Neuronal stem cell (in vitro differentiated cells): ENCODE results near the gene EXT2.

Experiments
- DNase-seq: peaks from one replicate; pipeline ENCODE4 v3.0.0-alpha.2; 2013; ENCODE audit warnings: low spot score
- H2AFZ ChIP-seq: one replicate; pipeline ENCODE4 v1.6.1; 2013; ENCODE audit warnings: mild to moderate bottlenecking, low read length, inconsistent platforms
- H2AK5ac ChIP-seq: 2 replicates; pipeline ENCODE4 v1.6.1; 2013; ENCODE audit warnings: low read depth, mild to moderate bottlenecking, inconsistent platforms, low read length, moderate library complexity, mixed read lengths
- H2BK120ac ChIP-seq: 2 replicates; pipeline ENCODE4 v1.6.1; 2013; ENCODE audit warnings: low read depth, mild to moderate bottlenecking, inconsistent platforms, low read length, moderate library complexity, mixed read lengths
- H2BK12ac ChIP-seq: one replicate; pipeline ENCODE4 v1.6.1; 2013; ENCODE audit warnings: low read length, inconsistent platforms
- H2BK15ac ChIP-seq: 2 replicates; pipeline ENCODE4 v1.6.1; 2013; ENCODE audit warnings: mild to moderate bottlenecking, low read length, inconsistent platforms, mixed read lengths
- H2BK5ac ChIP-seq: one replicate; pipeline ENCODE4 v1.6.1; 2013; ENCODE audit warnings: inconsistent platforms, mild to moderate bottlenecking, low read length, moderate library complexity
- H3K14ac ChIP-seq: one replicate; pipeline ENCODE4 v1.6.1; 2013; ENCODE audit warnings: low read length, inconsistent platforms
- H3K18ac ChIP-seq: 2 replicates; pipeline ENCODE4 v1.6.1; 2013; ENCODE audit warnings: low read length, inconsistent platforms
- H3K23ac ChIP-seq: 2 replicates; pipeline ENCODE4 v1.6.1; 2013; ENCODE audit warnings: low read depth, mild to moderate bottlenecking, mixed read lengths, low read length, inconsistent platforms; ENCODE audit not compliant: poor library complexity
- H3K27ac ChIP-seq: replicated peaks from 3 replicates; pipeline ENCODE4 v1.5.1; 2013; ENCODE audit warnings: low read length, inconsistent platforms
- H3K27me3 ChIP-seq, 3 experiments: 2 replicates each; pipeline ENCODE4 v1.6.1; 2013; ENCODE audit warnings: low read length in 3 of 3, mild to moderate bottlenecking in 2 of 3, inconsistent platforms in 1 of 3, low read depth in 1 of 3, mixed read lengths in 1 of 3, moderate library complexity in 1 of 3; ENCODE audit not compliant: control insufficient read depth in 3 of 3, insufficient read depth in 3 of 3
- H3K36me3 ChIP-seq, 2 donors: replicated peaks in 1 of 2; 2 replicates each; pipeline ENCODE4 v1.6.1; 2013; ENCODE audit warnings: low read length in 2 of 2; ENCODE audit not compliant: control insufficient read depth in 2 of 2, insufficient read depth in 2 of 2
- H3K4ac ChIP-seq: 2 replicates; pipeline ENCODE4 v1.6.1; 2013; ENCODE audit warnings: inconsistent platforms, mild to moderate bottlenecking, low read length, moderate library complexity
- H3K4me1 ChIP-seq, 2 donors: 1 replicate in 1 of 2; 2 replicates in 1 of 2; pipeline ENCODE4 v1.6.1; 2013; ENCODE audit warnings: low read length in 2 of 2, low read depth in 1 of 2; ENCODE audit not compliant: control insufficient read depth in 2 of 2, insufficient read depth in 1 of 2
- H3K4me2 ChIP-seq: one replicate; pipeline ENCODE4 v1.6.1; 2013; ENCODE audit warnings: mild to moderate bottlenecking, low read length, inconsistent platforms; ENCODE audit not compliant: insufficient read depth, poor library complexity, severe bottlenecking
- H3K4me3 ChIP-seq, 2 donors: 2 replicates each; pipeline ENCODE4 v1.5.1; 2013; ENCODE audit warnings: low read length in 2 of 2, mild to moderate bottlenecking in 2 of 2, inconsistent platforms in 1 of 2, moderate library complexity in 1 of 2
- H3K79me1 ChIP-seq: one replicate; pipeline ENCODE4 v1.6.1; 2013; ENCODE audit warnings: low read depth, mild to moderate bottlenecking, inconsistent platforms, low read length, moderate library complexity
- H3K9ac ChIP-seq: one replicate; pipeline ENCODE4 v1.6.1; 2013; ENCODE audit warnings: mild to moderate bottlenecking, low read depth, low read length, inconsistent platforms; ENCODE audit not compliant: poor library complexity
- H3K9me3 ChIP-seq, 2 donors: replicated peaks in 1 of 2; 2 replicates each; pipeline versions ENCODE3 to v1.6.1; 2013; ENCODE audit warnings: low read length in 2 of 2, mild to moderate bottlenecking in 2 of 2, inconsistent platforms in 1 of 2, low read depth in 1 of 2, mixed read lengths in 1 of 2, moderate library complexity in 1 of 2; ENCODE audit not compliant: control insufficient read depth in 2 of 2, insufficient read depth in 1 of 2
- H4K8ac ChIP-seq: one replicate; pipeline ENCODE4 v1.6.1; 2013; ENCODE audit warnings: low read depth, mild to moderate bottlenecking, inconsistent platforms, low read length, moderate library complexity
- H4K91ac ChIP-seq: one replicate; pipeline ENCODE4 v1.6.1; 2013; ENCODE audit warnings: low read length, low read depth, mild to moderate bottlenecking, inconsistent platforms; ENCODE audit not compliant: poor library complexity
- WGBS, 2 donors: extraction: QIAGEN DNeasy Blood & Tissue Kit; methylation state at CpG; one replicate each; pipeline ENCODE4 v1.1.7; 2013; ENCODE audit warnings: missing lambda C conversion rate in 2 of 2, mixed read lengths in 1 of 2; ENCODE audit not compliant: insufficient read length in 2 of 2, insufficient replicate concordance in 1 of 2; ENCODE audit errors: extremely low coverage in 2 of 2; 5-methylcytosine and 5-hydroxymethylcytosine counted together

The EXT2 gene

GRCh38 chr11:44244639-44245310, 149.3 kb downstream of the EXT2 start:
- H2BK120ac ChIP-seq = no peak overlapping the region
- no peak overlapping the region for H2AFZ ChIP-seq
- H3K9me3 ChIP-seq = no peaks in the 10 kb centered on the region
- H3K23ac ChIP-seq = no peak overlapping the region
- H3K18ac ChIP-seq = peak overlapping the region; percentile 33
- H2BK12ac ChIP-seq = no peak overlapping the region
- no peak overlapping the region for H3K4ac ChIP-seq
- H3K27me3 ChIP-seq = no peaks in the 10 kb centered on the region
- DNase-seq = no peak
- WGBS, 2 donors = no CpG with 5 or more reads among the region's 8 CpGs
- H3K36me3 ChIP-seq = peaks cover 0 to 4% of the 10 kb centered on the region in 2 donors
- peaks cover 13 to 23% of the 10 kb centered on the region in 2 donors for H3K4me1 ChIP-seq
- H3K4me2 ChIP-seq = no peak overlapping the region
- no peak overlapping the region for H3K14ac ChIP-seq
- no peak overlapping the region for H2BK15ac ChIP-seq
- no peak overlapping the region for H3K9ac ChIP-seq
- H3K79me1 ChIP-seq = no peaks in the 10 kb centered on the region
- H3K4me3 ChIP-seq = no peak overlapping the region
- peak overlapping the region; percentile 86 for H3K27ac ChIP-seq
- no peak overlapping the region for H2BK5ac ChIP-seq
- H2AK5ac ChIP-seq = no peak overlapping the region
- no peak overlapping the region for H4K8ac ChIP-seq
- H4K91ac ChIP-seq = no peak overlapping the region

- DNase-seq = no peak
- H3K27ac ChIP-seq = no peak overlapping the region
- no peaks in the 10 kb centered on the region for H3K9me3 ChIP-seq
- H3K36me3 ChIP-seq = no peaks in the 10 kb centered on the region
- no peak overlapping the region for H3K9ac ChIP-seq
- WGBS, 2 donors = no CpG with 5 or more reads among the region's 4 CpGs
- no peak overlapping the region for H3K4ac ChIP-seq
- no peaks in the 10 kb centered on the region for H3K27me3 ChIP-seq
- H4K8ac ChIP-seq = no peak overlapping the region
- no peak overlapping the region for H3K4me2 ChIP-seq
- H2AFZ ChIP-seq = no peak overlapping the region
- no peak overlapping the region for H3K4me3 ChIP-seq
- H4K91ac ChIP-seq = no peak overlapping the region
- H3K79me1 ChIP-seq = no peaks in the 10 kb centered on the region
- H3K18ac ChIP-seq = no peak overlapping the region
- no peak overlapping the region for H2BK5ac ChIP-seq
- no peak overlapping the region for H3K14ac ChIP-seq
- H3K4me1 ChIP-seq = peaks cover 13 to 22% of the 10 kb centered on the region in 2 donors
- no peak overlapping the region for H2BK120ac ChIP-seq
- H2BK12ac ChIP-seq = no peak overlapping the region
- no peak overlapping the region for H3K23ac ChIP-seq
- H2BK15ac ChIP-seq = no peak overlapping the region
- H2AK5ac ChIP-seq = no peak overlapping the region
These were observed 151.2 kb downstream of the EXT2 start for GRCh38 chr11:44246726-44247125.

- no peak overlapping the region for H2AK5ac ChIP-seq
- no peak overlapping the region for H3K27ac ChIP-seq
- H3K4ac ChIP-seq = no peak overlapping the region
- no peaks in the 10 kb centered on the region for H3K79me1 ChIP-seq
- no peak overlapping the region for H3K18ac ChIP-seq
- no peak overlapping the region for H4K91ac ChIP-seq
- WGBS, 2 donors = no CpG with 5 or more reads among the region's 6 CpGs
- H2BK120ac ChIP-seq = no peak overlapping the region
- DNase-seq = no peak
- H3K23ac ChIP-seq = no peak overlapping the region
- H3K27me3 ChIP-seq = no peaks in the 10 kb centered on the region
- H2BK5ac ChIP-seq = no peak overlapping the region
- no peak overlapping the region for H2AFZ ChIP-seq
- peaks cover 13 to 16% of the 10 kb centered on the region in 2 donors for H3K4me1 ChIP-seq
- no peaks in the 10 kb centered on the region for H3K36me3 ChIP-seq
- H2BK15ac ChIP-seq = no peak overlapping the region
- no peak overlapping the region for H2BK12ac ChIP-seq
- no peak overlapping the region for H3K4me3 ChIP-seq
- H4K8ac ChIP-seq = no peak overlapping the region
- no peaks in the 10 kb centered on the region for H3K9me3 ChIP-seq
- no peak overlapping the region for H3K4me2 ChIP-seq
- no peak overlapping the region for H3K14ac ChIP-seq
- no peak overlapping the region for H3K9ac ChIP-seq
These were observed 152.0 kb downstream of the EXT2 start for GRCh38 chr11:44247508-44247907.

- no peak overlapping the region for H3K9ac ChIP-seq
- H2AFZ ChIP-seq = no peak overlapping the region
- no peak overlapping the region for H3K4ac ChIP-seq
- peaks cover 0 to 5% of the 10 kb centered on the region in 2 donors for H3K9me3 ChIP-seq
- no peak overlapping the region for H3K27ac ChIP-seq
- no peak overlapping the region for H3K23ac ChIP-seq
- WGBS, 2 donors = no CpG with 5 or more reads among the region's 2 CpGs
- H3K79me1 ChIP-seq = no peaks in the 10 kb centered on the region
- no peak overlapping the region for H4K91ac ChIP-seq
- H2BK15ac ChIP-seq = no peak overlapping the region
- no peak overlapping the region for H3K4me3 ChIP-seq
- H2AK5ac ChIP-seq = no peak overlapping the region
- no peak overlapping the region for H3K4me2 ChIP-seq
- no peak overlapping the region for H4K8ac ChIP-seq
- H2BK12ac ChIP-seq = no peak overlapping the region
- H2BK120ac ChIP-seq = no peak overlapping the region
- H3K14ac ChIP-seq = no peak overlapping the region
- H3K36me3 ChIP-seq = no peaks in the 10 kb centered on the region
- peaks cover 11 to 15% of the 10 kb centered on the region in 2 donors for H3K4me1 ChIP-seq
- no peak for DNase-seq
- no peaks in the 10 kb centered on the region for H3K27me3 ChIP-seq
- H2BK5ac ChIP-seq = no peak overlapping the region
- no peak overlapping the region for H3K18ac ChIP-seq
These were observed 152.6 kb downstream of the EXT2 start for GRCh38 chr11:44248109-44248508.
